SW480 (cell line): ENCODE data around the gene NECTIN3.

Experiments
- DNase-seq: peaks from one replicate; pipeline ENCODE4 v3.0.0-alpha.2; 2016; ENCODE audit warnings: low spot score

The NECTIN3 gene

DNA sequence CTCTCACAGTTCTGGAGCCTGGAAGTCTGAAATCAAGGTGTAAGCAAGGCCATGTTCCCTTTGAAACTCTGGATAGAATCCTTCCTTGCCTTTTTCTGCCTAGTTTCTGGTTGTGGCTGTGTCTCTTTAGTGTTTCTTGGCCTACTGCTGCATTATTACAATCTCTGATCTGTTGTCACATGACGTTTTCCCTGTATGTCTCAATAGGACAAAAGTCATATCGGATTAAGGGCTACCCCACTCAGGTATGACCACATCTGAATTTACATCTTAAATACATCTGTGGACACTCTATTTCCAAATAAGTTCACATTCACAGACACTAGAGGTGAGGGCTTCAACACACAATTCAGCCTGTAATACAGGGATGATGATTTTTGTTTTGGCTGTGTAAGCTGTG is 13.3 kb downstream of the NECTIN3 start:
- DNase-seq = no peak

DNA sequence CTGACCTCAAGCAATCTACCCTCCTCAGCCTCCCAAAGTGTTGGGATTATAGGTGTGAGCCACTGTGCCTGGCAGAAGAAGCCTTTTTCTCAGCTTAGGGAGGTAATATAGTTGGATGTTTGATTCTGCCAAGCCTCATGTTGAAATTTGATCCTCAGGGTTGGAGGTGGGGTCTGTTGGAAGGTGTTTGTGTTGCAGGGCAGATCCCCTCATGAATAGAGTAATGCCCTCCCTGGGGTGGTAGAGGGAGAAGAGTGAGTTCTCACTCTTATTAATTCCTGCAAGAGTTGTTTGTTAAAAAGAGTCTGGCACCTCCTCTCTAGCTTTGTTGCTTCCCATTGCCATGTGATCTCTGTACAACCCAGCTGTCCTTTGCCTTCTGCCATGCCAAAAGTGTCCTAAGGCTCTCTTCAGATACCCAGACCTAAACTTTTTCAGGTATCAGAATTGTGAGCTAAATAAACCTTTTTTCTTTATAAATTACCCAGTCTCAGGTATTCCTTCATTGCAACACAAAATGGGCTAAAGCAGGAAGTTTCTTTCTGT is 16.4 kb downstream of the NECTIN3 start:
- DNase-seq = no peak

DNA sequence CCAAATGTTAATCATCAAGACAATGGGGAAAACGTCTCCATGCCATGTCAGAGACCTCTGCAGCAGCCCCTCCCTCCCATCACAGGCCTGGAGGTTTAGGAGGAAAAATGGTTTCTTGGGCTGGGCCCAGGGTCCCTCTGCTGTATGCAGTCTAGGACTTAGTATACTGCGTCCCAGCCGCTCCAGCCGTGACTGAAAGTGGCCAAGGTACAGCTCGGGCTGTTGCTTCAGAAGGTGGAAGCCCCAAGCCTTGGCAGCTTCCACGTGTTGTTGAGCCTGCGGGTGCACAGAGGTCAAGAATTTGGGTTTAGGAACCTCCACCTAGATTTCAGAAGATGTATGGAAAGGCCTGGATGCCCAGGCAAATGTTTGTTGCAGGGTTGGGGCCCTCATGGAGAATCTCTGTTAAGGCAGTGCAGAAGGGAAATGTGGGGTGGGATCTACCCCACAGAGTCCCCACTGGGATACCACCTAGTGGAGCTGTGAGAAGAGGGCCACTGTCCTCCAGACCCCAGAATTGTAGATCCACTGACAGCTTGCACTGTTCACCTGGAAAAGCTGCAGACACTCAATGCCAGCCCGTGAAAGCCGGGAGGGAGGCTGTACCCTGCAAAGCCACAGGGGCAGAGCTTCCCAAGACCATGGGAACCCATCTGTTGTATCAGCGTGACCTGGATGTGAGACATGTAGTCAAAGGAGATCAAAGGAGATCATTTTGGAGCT is 25.0 kb downstream of the NECTIN3 start:
- no peak for DNase-seq

DNA sequence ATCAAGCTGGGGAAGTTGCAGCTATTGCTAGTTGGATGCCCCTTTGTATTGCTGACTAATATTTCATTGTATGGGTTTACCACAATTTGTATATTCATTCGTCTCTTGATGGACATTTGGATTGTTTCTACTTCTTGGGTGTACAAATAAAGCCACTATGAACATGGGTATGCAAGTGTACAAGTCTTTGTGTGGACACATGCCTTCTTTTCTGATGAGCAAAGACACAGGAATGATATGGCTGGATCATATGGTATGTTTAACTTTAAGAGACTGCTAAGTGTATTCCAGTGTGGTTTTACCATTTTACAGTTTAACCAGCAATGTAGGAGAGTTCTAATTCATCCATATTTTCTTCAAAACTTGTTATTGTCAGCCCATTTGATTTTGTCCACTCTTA is 32.2 kb downstream of the NECTIN3 start:
- DNase-seq = no peak

DNA sequence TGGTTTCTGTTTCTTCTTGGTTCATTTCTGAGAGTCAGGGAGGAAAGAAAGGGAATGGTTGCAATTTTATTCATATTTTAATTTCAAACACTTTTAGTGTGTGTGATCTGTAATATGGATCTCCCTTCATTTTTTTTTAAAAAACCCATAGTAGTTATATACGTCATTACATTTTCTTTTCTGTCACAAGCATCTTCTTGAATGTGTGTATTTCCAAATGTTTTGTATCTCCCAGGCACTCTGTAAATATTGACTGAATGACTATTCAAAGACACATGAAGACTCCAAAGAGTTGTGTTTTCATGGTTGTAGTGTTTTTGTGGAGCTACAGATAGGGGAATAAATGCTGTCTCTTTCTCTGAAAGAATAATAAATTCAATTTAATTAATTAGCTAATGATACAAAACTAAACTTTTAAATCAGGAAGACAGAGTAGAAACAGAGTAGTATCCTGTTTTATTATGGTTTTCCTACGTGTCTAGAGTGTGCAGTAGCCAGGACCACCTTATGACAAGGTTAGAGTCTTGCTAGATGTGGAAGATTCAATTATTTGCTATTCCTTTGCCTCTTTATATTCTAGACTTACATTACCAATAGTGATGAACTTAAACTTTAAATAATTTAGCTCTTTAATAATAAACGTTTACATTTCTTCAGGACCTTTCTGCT is 35.5 kb downstream of the NECTIN3 start:
- no peak for DNase-seq

DNA sequence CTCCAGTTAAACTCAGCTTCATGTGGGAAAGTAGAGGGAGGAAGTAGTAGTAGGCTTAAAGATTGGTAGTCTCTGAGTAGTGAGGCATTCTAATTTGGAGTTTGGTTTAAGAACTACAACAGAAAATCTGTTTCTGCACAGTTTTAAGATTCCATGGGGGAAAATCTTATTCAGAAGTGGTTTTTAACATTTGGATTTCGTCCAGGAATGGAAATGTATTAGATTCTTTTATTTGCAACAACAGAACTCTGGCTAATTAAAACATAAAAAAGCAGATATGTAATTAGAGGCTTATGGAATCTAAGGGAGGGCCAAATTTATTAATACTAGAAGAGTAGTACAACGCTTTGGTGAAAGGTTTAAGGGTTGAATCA is 36.0 kb downstream of the NECTIN3 start:
- DNase-seq = no peak

DNA sequence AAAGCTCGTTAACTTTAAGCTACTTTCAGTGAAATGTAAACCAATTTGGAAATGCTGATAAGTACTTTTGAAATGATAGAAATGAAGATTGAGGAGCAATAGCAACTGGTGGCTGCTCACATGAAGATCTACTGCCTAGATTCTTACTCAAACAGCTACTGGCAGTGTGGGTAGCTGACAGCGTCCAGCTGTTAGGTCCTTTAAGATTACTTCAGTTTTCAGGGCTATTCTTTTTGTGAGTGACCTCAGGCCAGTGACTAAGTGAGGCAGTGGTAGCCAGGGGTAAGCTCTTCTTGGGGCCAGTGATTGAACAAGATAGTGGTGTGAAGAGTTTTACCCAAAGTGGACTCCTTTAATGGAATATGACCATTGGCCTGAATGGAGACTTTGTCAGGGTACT is 41.3 kb downstream of the NECTIN3 start:
- no peak for DNase-seq

DNA sequence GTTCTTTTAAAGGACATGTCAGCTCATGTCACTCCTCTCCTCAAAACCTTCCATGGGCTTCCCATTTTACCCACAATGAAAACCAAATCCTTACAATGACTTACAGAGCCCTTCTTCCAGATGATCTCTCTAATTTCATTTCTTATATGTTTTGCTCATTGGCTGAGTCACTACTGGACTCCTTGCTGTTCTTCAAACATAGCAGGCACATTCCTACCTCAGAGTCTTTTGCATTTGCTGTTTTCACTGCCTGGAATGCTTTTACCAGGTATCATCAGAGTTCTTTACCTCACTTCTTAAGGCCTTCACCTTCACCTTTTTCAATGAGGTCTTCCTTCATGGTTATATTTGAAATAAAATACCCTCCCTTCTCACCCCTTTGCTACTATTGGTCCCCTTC is 57.3 kb downstream of the NECTIN3 start:
- DNase-seq = no peak

DNA sequence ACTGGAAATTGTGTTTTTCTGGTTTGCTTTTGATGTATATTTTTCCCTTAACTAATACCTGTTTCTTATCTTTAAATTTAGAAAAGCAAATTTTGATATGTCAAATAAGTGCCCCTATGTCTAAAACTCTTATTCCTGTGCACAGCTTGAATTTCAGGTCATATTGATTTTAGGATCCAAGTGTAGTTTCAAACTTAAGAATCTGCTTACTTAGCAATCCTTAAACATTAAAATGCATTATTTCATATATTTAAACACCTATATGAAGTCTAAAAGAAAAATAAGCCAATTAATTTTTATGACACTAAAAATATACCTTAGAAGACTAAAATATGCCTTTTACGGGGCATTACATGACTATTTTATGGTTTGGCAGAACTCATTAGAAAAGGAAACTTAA is 59.2 kb downstream of the NECTIN3 start:
- DNase-seq = no peak

DNA sequence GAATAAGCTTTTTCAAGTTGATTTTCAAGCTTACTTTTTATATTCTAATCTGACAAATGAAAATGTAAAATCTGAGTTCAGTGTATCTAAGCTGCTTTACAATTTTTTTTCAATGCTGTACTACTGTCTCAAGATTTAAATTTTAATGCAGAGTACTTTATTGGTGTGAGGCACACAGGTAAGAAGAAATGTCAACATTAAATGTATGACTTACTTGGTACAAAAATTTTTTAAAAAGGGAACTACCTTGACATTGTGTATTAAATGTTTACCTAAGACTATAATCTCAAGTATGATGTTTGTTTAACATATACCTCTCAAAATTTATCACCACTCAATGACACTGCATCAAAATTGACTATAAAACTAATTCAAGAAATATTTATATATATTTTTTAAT is 62.7 kb downstream of the NECTIN3 start:
- DNase-seq = no peak

DNA sequence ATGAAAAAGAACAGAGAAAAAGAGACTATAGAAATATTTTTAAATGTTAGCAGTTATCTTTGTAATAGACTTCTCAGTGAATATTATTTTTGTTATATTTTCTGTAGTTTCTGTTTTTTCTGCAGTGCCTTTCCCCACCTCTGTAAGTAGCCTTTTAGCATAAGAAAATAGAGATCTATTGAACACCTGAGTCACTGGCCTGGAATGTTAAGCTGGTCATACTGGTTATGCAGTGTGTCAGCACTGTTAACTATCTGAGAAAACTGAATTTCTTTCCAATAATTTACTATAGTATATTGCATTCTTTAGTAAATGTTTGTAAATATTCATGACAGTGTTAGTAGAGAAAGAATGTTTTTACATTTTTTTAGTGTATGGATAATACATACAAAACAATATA is 79.8 kb downstream of the NECTIN3 start:
- no peak for DNase-seq

DNA sequence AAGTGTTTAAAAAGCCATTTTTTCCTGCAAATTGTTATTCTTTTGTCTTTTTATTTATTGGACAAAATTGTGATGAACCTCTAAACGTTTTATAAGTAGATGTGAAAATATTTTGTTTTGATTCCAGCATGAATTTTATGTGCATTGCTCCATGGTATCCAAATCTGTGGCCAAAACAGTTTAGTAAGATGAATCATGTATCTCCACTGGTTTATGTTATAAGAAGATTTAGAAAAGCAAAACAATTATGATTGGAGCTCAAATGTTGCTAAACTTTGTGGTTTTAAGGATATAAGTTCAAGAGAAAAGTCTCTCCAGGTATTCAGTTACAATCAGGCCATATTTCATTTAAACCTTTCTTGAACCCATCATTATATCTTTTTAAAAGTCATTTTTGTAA is 80.9 kb downstream of the NECTIN3 start:
- DNase-seq = no peak

DNA sequence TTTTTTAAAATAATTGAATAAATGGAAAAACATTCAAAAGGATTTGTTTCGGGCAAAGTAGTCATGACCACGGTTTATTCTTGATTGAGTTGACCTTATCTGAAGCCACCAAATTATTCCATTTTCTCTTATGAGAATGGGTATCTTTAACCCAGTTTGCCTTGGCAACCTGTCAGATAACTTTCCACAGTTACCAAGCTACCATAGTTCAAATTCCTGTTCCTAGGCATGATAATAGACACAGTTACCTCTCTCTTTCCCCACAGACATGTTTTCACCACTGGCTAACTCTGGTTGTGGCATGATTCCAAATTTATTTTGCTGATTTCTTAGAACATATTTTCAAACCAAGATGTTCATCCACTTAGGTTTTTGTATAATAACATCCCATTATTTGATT is 84.9 kb downstream of the NECTIN3 start:
- no peak for DNase-seq

DNA sequence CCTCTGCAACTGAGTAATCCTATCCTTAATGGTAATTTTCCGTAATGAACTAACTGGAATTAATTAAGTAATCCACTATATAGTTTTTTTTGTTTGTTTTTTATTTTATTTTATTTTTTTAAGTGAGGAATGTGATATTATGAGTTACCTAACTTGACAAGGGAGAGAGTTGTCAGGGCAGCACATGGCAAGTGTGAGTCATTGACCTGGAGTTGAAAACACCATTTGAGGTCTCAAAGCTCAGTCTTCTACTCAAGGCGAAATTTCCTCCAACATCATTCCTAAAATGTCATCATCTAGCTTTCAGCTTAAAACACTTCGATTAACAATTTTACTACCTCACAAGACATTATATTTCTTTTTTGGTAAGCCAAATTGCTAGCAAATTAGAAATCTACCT is 87.8 kb downstream of the NECTIN3 start:
- DNase-seq = no peak

DNA sequence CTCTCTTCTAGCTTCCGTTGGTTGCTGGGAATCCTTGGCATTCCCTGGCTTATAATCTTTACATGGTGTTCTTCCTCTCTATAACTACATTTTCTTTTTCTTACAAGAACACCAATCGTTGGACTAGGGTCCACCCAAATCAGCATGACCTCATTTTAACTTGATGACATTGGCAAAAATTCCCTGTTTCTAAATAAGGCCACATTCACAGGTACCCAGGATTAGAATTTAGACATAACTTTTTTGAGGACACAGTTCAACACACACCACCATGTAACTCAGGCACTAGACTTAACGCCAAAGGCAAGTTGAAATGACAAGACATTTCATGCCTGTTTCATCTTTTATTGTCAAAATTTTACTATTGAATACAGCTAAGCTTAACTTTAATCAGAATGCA is 93.0 kb downstream of the NECTIN3 start:
- no peak for DNase-seq

DNA sequence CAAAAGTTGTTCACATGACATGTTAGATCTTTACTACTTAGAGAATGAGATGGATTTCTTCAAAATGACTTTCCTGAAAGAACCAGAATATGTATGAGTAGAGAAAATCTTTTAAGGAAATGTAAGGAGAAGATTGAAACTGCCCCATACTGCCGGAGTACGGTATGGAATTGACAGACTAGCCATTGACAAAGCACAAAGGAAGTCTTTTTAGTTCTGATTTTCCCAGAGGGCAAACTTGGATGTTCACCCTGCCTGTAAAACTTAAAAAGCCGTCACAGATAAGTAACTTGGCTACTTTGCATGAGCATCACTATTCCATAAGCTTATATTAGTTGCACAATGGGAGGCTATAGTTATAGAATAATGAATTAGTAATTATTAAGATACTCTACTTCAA is 93.8 kb downstream of the NECTIN3 start:
- no peak for DNase-seq

DNA sequence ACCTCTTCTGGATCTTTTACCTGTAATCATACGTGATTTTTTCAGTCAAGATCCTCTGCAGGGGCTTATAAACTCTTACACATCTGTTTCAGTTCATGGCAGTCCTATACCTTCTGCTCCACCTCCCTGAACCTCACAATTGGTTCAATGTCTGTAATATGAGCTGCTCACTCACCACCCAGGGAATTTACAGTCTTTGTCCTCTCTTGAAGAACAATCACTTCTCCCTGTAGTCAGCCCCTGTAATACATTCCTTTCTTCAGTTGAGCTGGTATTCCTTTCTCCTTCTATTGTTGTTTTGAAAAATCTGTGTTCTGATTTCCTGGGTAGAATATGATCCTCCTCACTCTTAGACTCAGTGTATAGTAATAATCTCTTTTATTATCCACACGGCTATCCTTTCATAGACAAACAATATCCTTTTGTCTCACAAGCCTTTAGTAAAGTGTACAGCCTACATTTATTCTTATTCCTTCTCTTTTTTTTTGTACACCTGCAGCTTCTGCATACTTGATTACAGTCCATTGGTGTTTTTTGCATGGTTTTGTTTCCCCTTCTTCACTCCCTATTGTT is 101.8 kb downstream of the NECTIN3 start:
- peak; percentile 9 for DNase-seq

DNA sequence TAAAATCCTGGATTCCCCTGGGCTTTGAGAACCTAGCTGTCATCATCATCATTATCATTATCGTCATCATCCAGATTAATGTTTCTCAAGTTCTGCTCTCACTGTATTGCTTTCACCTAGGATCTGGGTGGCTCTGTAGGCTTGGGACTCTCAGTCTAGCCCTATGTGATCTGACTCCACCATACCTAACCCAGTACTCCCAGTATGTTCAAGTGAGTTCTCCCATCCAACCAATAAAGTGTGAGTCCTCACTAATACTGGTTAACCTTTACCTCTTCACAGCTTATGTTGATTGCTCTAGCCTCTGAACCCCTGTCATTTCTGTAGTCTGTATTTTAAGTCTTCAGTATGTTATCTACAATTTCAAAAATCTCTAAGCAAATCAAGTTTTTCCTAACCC is 102.3 kb downstream of the NECTIN3 start:
- no peak for DNase-seq

DNA sequence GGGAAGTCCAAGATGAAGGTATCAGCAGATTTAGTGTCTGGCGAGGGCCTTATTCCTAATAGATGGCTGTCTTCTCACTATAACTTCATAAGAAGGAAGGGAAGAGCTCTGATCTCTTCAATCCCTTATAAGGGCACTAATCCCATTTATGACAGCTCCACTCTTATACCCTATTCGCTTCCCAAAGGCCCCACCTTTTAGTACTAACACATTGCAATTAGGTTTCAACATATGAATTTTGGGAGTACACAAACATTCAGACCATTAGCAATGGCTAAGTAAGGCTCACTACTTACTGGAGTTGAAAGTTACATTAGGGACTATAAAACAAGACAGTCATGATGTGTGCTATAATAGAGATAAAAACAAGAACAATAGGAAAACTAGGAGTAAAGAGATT is 118.9 kb downstream of the NECTIN3 start:
- no peak for DNase-seq

DNA sequence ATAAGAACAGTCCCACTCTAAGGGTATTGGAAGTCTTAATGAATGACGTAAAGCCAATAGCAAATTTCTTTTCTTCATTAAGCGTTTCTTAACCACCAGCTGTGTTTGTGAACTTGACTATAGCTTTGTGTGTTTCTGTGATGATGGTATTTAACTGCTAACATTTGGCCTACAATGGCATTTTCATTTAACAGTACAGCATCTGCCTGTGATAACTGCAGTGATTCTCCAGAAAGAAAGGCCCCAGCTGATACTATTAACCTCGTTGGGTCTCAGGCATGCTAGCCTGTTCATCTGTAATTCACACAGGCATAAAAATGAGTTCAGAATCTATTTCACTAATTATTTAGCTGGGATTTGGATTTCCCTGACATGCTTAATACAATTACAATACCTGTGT is 121.9 kb downstream of the NECTIN3 start:
- DNase-seq = no peak

DNA sequence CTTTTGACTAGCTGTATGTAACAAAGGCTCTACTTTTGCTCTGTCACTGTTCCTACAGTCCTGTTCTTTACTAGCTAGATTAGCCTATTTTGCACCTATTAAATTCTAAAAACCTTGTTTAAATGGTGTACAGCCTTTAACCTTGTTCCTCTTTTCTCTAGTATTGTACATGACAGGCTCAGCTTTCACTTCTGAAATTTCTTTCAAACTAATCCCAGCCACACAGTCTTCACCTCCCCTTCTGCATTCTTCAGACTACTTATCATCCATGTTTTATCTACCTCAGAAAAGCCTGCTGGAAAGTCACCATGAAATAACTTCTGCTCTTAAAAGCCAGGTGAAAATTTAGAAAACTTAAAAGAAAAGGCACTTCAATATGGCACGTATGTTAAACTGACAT is 122.4 kb downstream of the NECTIN3 start:
- no peak for DNase-seq

DNA sequence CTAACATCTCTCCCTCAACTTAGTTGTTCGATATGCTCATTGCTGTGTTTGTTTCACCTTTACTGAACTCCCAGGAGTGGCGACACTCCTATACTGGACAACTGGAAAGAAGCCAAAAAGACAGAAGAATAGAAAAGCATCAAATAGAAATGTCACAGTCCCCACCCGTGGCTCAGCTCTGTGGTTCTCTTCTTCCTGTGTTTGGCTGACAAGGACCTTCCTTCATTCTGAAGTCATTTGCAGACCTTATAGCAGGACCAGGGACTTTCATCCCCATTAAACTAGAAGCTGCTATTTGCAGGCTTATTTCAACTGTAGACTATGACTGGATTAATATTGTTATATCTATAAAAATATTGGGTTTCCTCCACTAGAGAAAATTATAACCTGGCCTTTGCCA is 125.9 kb downstream of the NECTIN3 start:
- no peak for DNase-seq

DNA sequence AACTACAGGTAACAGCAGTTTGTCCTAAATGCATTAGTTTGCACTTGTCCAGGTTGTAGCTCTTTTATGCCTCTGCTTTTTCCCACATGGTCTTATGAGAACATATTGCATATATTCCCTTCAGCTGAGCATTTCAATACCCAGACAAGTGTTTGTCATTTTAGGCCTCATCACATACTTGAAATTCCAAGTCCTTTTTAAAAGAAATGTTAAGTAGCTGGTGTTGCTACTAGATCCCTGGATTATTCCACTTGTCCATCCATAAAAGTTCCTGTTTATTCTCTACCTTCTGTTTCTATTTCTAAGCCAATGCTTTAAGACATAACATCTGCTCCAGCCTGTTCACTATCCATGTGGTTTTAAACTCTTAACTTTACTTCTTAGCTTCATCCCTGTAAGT is 128.4 kb downstream of the NECTIN3 start:
- DNase-seq = no peak
